ENCODE results near the gene JARID2.

Gene JARID2

GRCh38 chr6:15508441-15508871, 262.6 kb downstream of the JARID2 start:
- ChIA-PET POLR2A (no interaction called here), CTCF (no interaction called here)
- no peaks in the 10 kb centered on the region for H3K27me3 ChIP-seq (replicated peaks in 2 of 5; ENCODE audit: control insufficient read depth in 4 of 5, insufficient read depth in 5 of 5, low read length in 4 of 5)
- no peak for DNase-seq
- peaks cover 0 to 4% (median 0%) of the 10 kb centered on the region in 4 experiments for H3K4me1 ChIP-seq (ENCODE audit: control extremely low read depth in 1 of 4, control insufficient read depth in 4 of 4, insufficient read depth in 4 of 4, low read length in 3 of 4)
- H3K36me3 ChIP-seq (ENCODE audit: control insufficient read depth in 4 of 4, insufficient read depth in 4 of 4, low read length in 3 of 4), result peaks cover 16 to 100% (median 82%) of the 10 kb centered on the region in 4 experiments
- peak overlapping the region in 1 of 2 experiments; percentile 0 for H3K27ac ChIP-seq (ENCODE audit: insufficient read depth in 1 of 2, low read depth in 1 of 2, low read length in 2 of 2, poor library complexity in 1 of 2, severe bottlenecking in 2 of 2)
- H3K9me3 ChIP-seq (ENCODE audit: control extremely low read depth in 1 of 5, control insufficient read depth in 4 of 5, insufficient read depth in 2 of 5, low read depth in 1 of 5, low read length in 4 of 5), result no peaks in the 10 kb centered on the region
- WGBS (ENCODE audit: insufficient coverage), result 100% methylated on average over 4 of the region's 6 CpGs
- no peak overlapping the region for H3K4me3 ChIP-seq (ENCODE audit: control insufficient read depth in 1 of 7, extremely low read depth in 1 of 7, insufficient read depth in 4 of 7, low read depth in 2 of 7, low read length in 6 of 7)

GRCh38 chr6:15508931-15509330, 263.1 kb downstream of the JARID2 start:
- Histone ChIP-seq H3K36me3 (ENCODE audit: control insufficient read depth in 4 of 4, insufficient read depth in 4 of 4, low read length in 3 of 4) (peaks cover 16 to 100% (median 82%) of the 10 kb centered on the region in 4 experiments), H3K27me3 (replicated peaks in 2 of 5; ENCODE audit: control insufficient read depth in 4 of 5, insufficient read depth in 5 of 5, low read length in 4 of 5) (no peaks in the 10 kb centered on the region), H3K4me1 (ENCODE audit: control extremely low read depth in 1 of 4, control insufficient read depth in 4 of 4, insufficient read depth in 4 of 4, low read length in 3 of 4) (peaks cover 0 to 4% (median 0%) of the 10 kb centered on the region in 4 experiments), H3K27ac (ENCODE audit: insufficient read depth in 1 of 2, low read depth in 1 of 2, low read length in 2 of 2, poor library complexity in 1 of 2, severe bottlenecking in 2 of 2) (peak overlapping the region in 1 of 2 experiments; percentile 36), H3K9me3 (ENCODE audit: control extremely low read depth in 1 of 5, control insufficient read depth in 4 of 5, insufficient read depth in 2 of 5, low read depth in 1 of 5, low read length in 4 of 5) (no peaks in the 10 kb centered on the region), H3K4me3 (ENCODE audit: control insufficient read depth in 1 of 7, extremely low read depth in 1 of 7, insufficient read depth in 4 of 7, low read depth in 2 of 7, low read length in 6 of 7) (no peak overlapping the region)
- ChIA-PET CTCF (no interaction called here), POLR2A (no interaction called here)
- no peak for DNase-seq
- 99% methylated on average over 10 of the region's 15 CpGs for WGBS (ENCODE audit: insufficient coverage)

GRCh38 chr6:15509335-15509933, 263.6 kb downstream of the JARID2 start:
- Histone ChIP-seq H3K27ac (ENCODE audit: insufficient read depth in 1 of 2, low read depth in 1 of 2, low read length in 2 of 2, poor library complexity in 1 of 2, severe bottlenecking in 2 of 2) (peak overlapping the region in 1 of 2 experiments; percentile 36), H3K4me3 (ENCODE audit: control insufficient read depth in 1 of 7, extremely low read depth in 1 of 7, insufficient read depth in 4 of 7, low read depth in 2 of 7, low read length in 6 of 7) (no peak overlapping the region), H3K27me3 (replicated peaks in 2 of 5; ENCODE audit: control insufficient read depth in 4 of 5, insufficient read depth in 5 of 5, low read length in 4 of 5) (no peaks in the 10 kb centered on the region), H3K9me3 (ENCODE audit: control extremely low read depth in 1 of 5, control insufficient read depth in 4 of 5, insufficient read depth in 2 of 5, low read depth in 1 of 5, low read length in 4 of 5) (no peaks in the 10 kb centered on the region), H3K36me3 (ENCODE audit: control insufficient read depth in 4 of 4, insufficient read depth in 4 of 4, low read length in 3 of 4) (peaks cover 16 to 100% (median 84%) of the 10 kb centered on the region in 4 experiments), H3K4me1 (ENCODE audit: control extremely low read depth in 1 of 4, control insufficient read depth in 4 of 4, insufficient read depth in 4 of 4, low read length in 3 of 4) (peaks cover 0 to 3% (median 0%) of the 10 kb centered on the region in 4 experiments)
- ChIA-PET POLR2A (no interaction called here), CTCF (no interaction called here)
- no peak for DNase-seq
- 100% methylated on average over 9 of the region's 13 CpGs for WGBS (ENCODE audit: insufficient coverage)

- no peak overlapping the region for H3K4me3 ChIP-seq (ENCODE audit: control insufficient read depth in 1 of 7, extremely low read depth in 1 of 7, insufficient read depth in 4 of 7, low read depth in 2 of 7, low read length in 6 of 7)
- no peaks in the 10 kb centered on the region for H3K4me1 ChIP-seq (ENCODE audit: control extremely low read depth in 1 of 4, control insufficient read depth in 4 of 4, insufficient read depth in 4 of 4, low read length in 3 of 4)
- H3K27ac ChIP-seq (ENCODE audit: insufficient read depth in 1 of 2, low read depth in 1 of 2, low read length in 2 of 2, poor library complexity in 1 of 2, severe bottlenecking in 2 of 2), result no peak overlapping the region
- WGBS (ENCODE audit: insufficient coverage), result 100% methylated on average over 6 of the region's 6 CpGs
- no peaks in the 10 kb centered on the region for H3K27me3 ChIP-seq (replicated peaks in 2 of 5; ENCODE audit: control insufficient read depth in 4 of 5, insufficient read depth in 5 of 5, low read length in 4 of 5)
- H3K9me3 ChIP-seq (ENCODE audit: control extremely low read depth in 1 of 5, control insufficient read depth in 4 of 5, insufficient read depth in 2 of 5, low read depth in 1 of 5, low read length in 4 of 5), result no peaks in the 10 kb centered on the region
- ChIA-PET POLR2A (no interaction called here), CTCF (no interaction called here)
- no peak for DNase-seq
- peaks cover 16 to 100% (median 84%) of the 10 kb centered on the region in 4 experiments for H3K36me3 ChIP-seq (ENCODE audit: control insufficient read depth in 4 of 4, insufficient read depth in 4 of 4, low read length in 3 of 4)
Observed at GRCh38 chr6:15510121-15510520, 264.3 kb downstream of the JARID2 start.

DNA sequence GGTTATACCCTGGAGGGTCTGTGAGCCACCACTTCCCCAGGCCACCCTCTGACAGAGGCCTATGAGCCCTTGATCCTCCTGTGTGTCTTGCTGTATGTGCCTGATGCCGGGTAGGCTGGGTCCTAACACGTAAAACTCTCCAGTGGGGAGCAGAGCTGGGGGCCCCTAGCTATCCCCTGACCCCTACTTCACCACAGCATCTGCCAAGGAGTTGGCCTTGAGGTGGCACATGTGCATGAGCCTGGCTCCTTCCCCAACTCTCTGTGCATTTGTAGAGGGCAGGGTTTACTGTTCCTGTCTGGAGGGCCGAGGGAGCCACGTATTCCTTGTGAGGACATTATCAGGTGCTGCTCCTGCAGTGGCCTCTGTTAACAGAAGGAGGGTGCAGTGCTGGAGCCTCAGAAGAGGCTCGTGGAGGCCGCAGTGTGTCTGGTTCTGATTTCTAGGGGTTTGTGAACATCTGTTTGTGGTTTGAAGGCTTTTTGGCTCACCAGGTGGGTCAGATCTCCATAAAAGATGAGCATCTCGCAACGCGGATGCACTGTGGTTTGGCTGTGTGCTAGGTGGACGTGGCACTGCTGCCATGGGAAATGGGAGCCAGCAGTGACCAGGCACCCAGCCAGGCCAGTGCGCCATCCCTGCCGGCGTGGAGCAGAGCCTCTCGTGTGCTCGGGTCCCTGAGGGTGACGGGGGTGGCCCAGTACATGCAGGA, 264.8 kb downstream of the JARID2 start:
- no peak overlapping the region for H3K4me3 ChIP-seq (ENCODE audit: control insufficient read depth in 1 of 7, extremely low read depth in 1 of 7, insufficient read depth in 4 of 7, low read depth in 2 of 7, low read length in 6 of 7)
- POLR2A ChIA-PET, result no interaction called here
- DNase-seq, result no peak
- H3K9me3 ChIP-seq (ENCODE audit: control extremely low read depth in 1 of 5, control insufficient read depth in 4 of 5, insufficient read depth in 2 of 5, low read depth in 1 of 5, low read length in 4 of 5), result no peaks in the 10 kb centered on the region
- peaks cover 15 to 98% (median 80%) of the 10 kb centered on the region in 4 experiments for H3K36me3 ChIP-seq (ENCODE audit: control insufficient read depth in 4 of 4, insufficient read depth in 4 of 4, low read length in 3 of 4)
- CTCF ChIA-PET, result interaction anchor here (1.2 kb wide), 1 partner anchor 9 kb away, joined by 3 read pairs; no protein-coding TSS in a partner anchor
- no peaks in the 10 kb centered on the region for H3K4me1 ChIP-seq (ENCODE audit: control extremely low read depth in 1 of 4, control insufficient read depth in 4 of 4, insufficient read depth in 4 of 4, low read length in 3 of 4)
- H3K27ac ChIP-seq (ENCODE audit: insufficient read depth in 1 of 2, low read depth in 1 of 2, low read length in 2 of 2, poor library complexity in 1 of 2, severe bottlenecking in 2 of 2), result no peak overlapping the region
- no peaks in the 10 kb centered on the region for H3K27me3 ChIP-seq (replicated peaks in 2 of 5; ENCODE audit: control insufficient read depth in 4 of 5, insufficient read depth in 5 of 5, low read length in 4 of 5)
- WGBS (ENCODE audit: insufficient coverage), result 85% methylated on average over 13 of the region's 16 CpGs

DNA sequence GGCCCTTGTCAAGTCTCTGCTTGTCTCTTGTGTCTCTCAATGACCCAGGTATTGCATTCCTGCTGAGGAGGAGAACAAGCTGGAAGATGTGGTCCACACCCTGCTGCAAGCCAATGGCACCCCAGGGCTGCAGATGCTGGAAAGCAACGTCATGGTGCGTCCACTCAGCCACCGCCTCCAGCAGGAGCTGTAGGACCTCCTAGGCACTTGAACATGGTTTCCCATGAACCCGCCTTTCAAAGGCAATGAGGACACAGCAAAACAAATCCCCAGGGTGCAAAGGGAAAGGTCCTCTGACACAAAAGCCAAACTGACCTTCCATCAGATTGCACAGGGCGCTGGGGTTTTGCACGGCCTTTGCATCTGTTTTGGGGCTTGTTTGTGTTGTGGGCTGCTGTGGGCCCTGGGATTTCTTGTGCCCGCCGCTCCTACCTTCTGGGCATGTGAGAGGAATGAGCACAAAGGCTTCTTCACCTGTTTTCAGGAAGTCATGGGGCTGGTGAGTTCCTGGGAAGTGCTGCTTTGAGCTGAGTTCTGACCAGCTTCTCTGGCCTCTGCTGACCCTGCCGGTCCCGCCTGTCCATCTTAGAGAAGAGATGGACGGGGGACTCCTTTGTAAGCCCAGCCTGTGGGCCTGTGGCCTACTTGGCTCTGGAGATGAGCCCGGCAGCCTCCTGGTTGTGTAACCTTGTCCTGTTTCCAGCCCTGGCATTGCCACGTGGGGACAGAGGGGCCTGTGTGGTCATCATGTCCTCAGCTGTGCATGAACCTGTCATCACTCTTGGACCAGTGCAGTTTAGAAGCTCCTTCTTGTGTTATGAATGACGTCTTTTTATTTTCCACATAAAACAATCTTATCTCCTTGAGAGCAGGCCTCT, 265.6 kb downstream of the JARID2 start:
- Histone ChIP-seq H3K4me1 (ENCODE audit: control extremely low read depth in 1 of 4, control insufficient read depth in 4 of 4, insufficient read depth in 4 of 4, low read length in 3 of 4) (no peaks in the 10 kb centered on the region), H3K36me3 (ENCODE audit: control insufficient read depth in 4 of 4, insufficient read depth in 4 of 4, low read length in 3 of 4) (peaks cover 13 to 96% (median 75%) of the 10 kb centered on the region in 4 experiments), H3K27ac (ENCODE audit: insufficient read depth in 1 of 2, low read depth in 1 of 2, low read length in 2 of 2, poor library complexity in 1 of 2, severe bottlenecking in 2 of 2) (no peak overlapping the region), H3K4me3 (ENCODE audit: control insufficient read depth in 1 of 7, extremely low read depth in 1 of 7, insufficient read depth in 4 of 7, low read depth in 2 of 7, low read length in 6 of 7) (no peak overlapping the region), H3K27me3 (replicated peaks in 2 of 5; ENCODE audit: control insufficient read depth in 4 of 5, insufficient read depth in 5 of 5, low read length in 4 of 5) (no peaks in the 10 kb centered on the region), H3K9me3 (ENCODE audit: control extremely low read depth in 1 of 5, control insufficient read depth in 4 of 5, insufficient read depth in 2 of 5, low read depth in 1 of 5, low read length in 4 of 5) (no peaks in the 10 kb centered on the region)
- POLR2A ChIA-PET, result no interaction called here
- CTCF ChIA-PET, result interaction anchor here (1.2 kb wide), 1 partner anchor 8 kb away, joined by 3 read pairs; no protein-coding TSS in a partner anchor
- WGBS (ENCODE audit: insufficient coverage), result 97% methylated on average over 13 of the region's 14 CpGs
- no peak for DNase-seq

Measured in common myeloid progenitor, CD34-positive (primary cell).